Panc1 (cell line): Measurements from ENCODE around the gene GNAT1. TPM values are rescaled to one million over a fixed set of nuclear protein-coding genes. Genes with fewer than 3 reads are reported as not detected.

Experiments
- ATAC-seq: fragments of 200-7000 bp; cut with Tn5 transposase; 2 replicates; pipeline ENCODE4 v1.9.1; 2020; ENCODE audit warnings: mild to moderate bottlenecking, moderate library complexity
- BruUV-seq: library from RNA; stranded (reverse); fragments of 400-500 nt; replicated peaks from 2 replicates; lab custom pipeline; 2021; lab: Mats Ljungman, UMichigan
- CTCF ChIA-PET: fragments of 300-600 bp; sonication (Branson Sonifier 250); formaldehyde crosslinking; loops from one replicate; lab custom pipeline; 2022; ENCODE audit warnings: antibody characterized with exemption; lab: Charles Lee
- POLR2A ChIA-PET: fragments of 300-600 bp; sonication (Branson Sonifier 250); formaldehyde crosslinking; loops from one replicate; lab custom pipeline; 2022; ENCODE audit warnings: antibody characterized with exemption; lab: Charles Lee
- DNase-seq: peaks from one replicate; pipeline ENCODE4 v3.0.0-alpha.2; 2010; ENCODE audit warnings: low read depth, low spot score
- H3K27ac ChIP-seq: 2 replicates; pipeline ENCODE4 v1.5.1; 2011; ENCODE audit warnings: mild to moderate bottlenecking, low read length, inconsistent platforms
- H3K27me3 ChIP-seq: fragments of 200-500 bp; sonication (Bioruptor generic); 2 replicates; pipeline ENCODE4 v1.6.0; 2014; ENCODE audit warnings: low read length, inconsistent platforms; ENCODE audit not compliant: control insufficient read depth, insufficient read depth
- H3K36me3 ChIP-seq: fragments of 200-500 bp; sonication (Bioruptor generic); 2 replicates; pipeline ENCODE4 v1.5.1; 2014; ENCODE audit warnings: inconsistent platforms, mild to moderate bottlenecking, low read length, moderate library complexity; ENCODE audit not compliant: control insufficient read depth, insufficient read depth
- H3K4me1 ChIP-seq: 2 replicates; pipeline ENCODE4 v1.5.1; 2011; ENCODE audit warnings: inconsistent platforms, mild to moderate bottlenecking, low read length, moderate library complexity; ENCODE audit not compliant: control insufficient read depth, insufficient read depth
- H3K4me3 ChIP-seq, 2 experiments: 2 replicates each; pipeline ENCODE4 v1.5.1; 2011 to 2012; ENCODE audit warnings: low read depth in 2 of 2, low read length in 2 of 2, mild to moderate bottlenecking in 2 of 2, inconsistent platforms in 1 of 2, moderate library complexity in 1 of 2
- H3K9me3 ChIP-seq: fragments of 200-500 bp; sonication (Bioruptor generic); 2 replicates; pipeline ENCODE4 v1.5.1; 2014; ENCODE audit warnings: low read depth, mild to moderate bottlenecking, inconsistent platforms, low read length, moderate library complexity; ENCODE audit not compliant: control insufficient read depth, insufficient read depth
- POLR2AphosphoS5 ChIP-seq: IDR thresholded peaks from 2 replicates; pipeline ENCODE4 v1.6.1; 2012; ENCODE audit warnings: mild to moderate bottlenecking, low read depth, low read length, moderate library complexity
- SIN3A ChIP-seq: IDR thresholded peaks from 2 replicates; pipeline ENCODE4 v1.6.1; 2012; ENCODE audit warnings: low read depth, mild to moderate bottlenecking, low read length, moderate library complexity, borderline replicate concordance; ENCODE audit not compliant: insufficient read depth
- TCF7L2 ChIP-seq: IDR thresholded peaks from 2 replicates; pipeline ENCODE4 v1.6.1; 2011; ENCODE audit warnings: mild to moderate bottlenecking, low read depth, low read length, inconsistent platforms
- in situ Hi-C: cut with HindIII; loops from 2 replicates; pipeline ENCODE4 v1.10.0; 2016; ENCODE audit warnings: low sequenced_read_pairs, low pct_unique_long_range_greater_than_20kb
- intact Hi-C: fragments of 100-400 bp; cut with micrococcal nuclease; formaldehyde crosslinking; loops from one replicate; pipeline ENCODE4 v1.10.0; 2022; ENCODE audit not compliant: unreplicated experiment
- total RNA-seq: library from RNA; stranded (reverse); gene quantifications from one replicate; pipeline ENCODE4 v1.2.1, GENCODE V29; 2021; ENCODE audit not compliant: unreplicated experiment
- TF ChIP-seq, protein P1 (sequence below): fragments of 450-650 bp; IDR thresholded peaks from 2 replicates; pipeline ENCODE4 v1.5.1; 2017; ENCODE audit warnings: mild to moderate bottlenecking
- TF ChIP-seq, protein P2 (sequence below), 2 experiments: IDR thresholded peaks; 2 replicates each; pipeline ENCODE4 v1.6.1; 2011 to 2012; ENCODE audit warnings: low read depth in 2 of 2, control low read depth in 1 of 2, low read length in 1 of 2, mild to moderate bottlenecking in 1 of 2, moderate library complexity in 1 of 2; ENCODE audit not compliant: insufficient read depth in 1 of 2

GNAT1 gene
- total RNA-seq, 1 experiment from 2014 or later, result not detected

GRCh38 chr3:50150863-50151686, 40.3 kb upstream of the GNAT1 start:
- TF ChIP-seq POLR2AphosphoS5 (no peak), TCF7L2 (no peak), SIN3A (no peak)
- TF ChIP-seq, protein P1, sequence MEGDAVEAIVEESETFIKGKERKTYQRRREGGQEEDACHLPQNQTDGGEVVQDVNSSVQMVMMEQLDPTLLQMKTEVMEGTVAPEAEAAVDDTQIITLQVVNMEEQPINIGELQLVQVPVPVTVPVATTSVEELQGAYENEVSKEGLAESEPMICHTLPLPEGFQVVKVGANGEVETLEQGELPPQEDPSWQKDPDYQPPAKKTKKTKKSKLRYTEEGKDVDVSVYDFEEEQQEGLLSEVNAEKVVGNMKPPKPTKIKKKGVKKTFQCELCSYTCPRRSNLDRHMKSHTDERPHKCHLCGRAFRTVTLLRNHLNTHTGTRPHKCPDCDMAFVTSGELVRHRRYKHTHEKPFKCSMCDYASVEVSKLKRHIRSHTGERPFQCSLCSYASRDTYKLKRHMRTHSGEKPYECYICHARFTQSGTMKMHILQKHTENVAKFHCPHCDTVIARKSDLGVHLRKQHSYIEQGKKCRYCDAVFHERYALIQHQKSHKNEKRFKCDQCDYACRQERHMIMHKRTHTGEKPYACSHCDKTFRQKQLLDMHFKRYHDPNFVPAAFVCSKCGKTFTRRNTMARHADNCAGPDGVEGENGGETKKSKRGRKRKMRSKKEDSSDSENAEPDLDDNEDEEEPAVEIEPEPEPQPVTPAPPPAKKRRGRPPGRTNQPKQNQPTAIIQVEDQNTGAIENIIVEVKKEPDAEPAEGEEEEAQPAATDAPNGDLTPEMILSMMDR, result no peak
- TF ChIP-seq, protein P2, sequence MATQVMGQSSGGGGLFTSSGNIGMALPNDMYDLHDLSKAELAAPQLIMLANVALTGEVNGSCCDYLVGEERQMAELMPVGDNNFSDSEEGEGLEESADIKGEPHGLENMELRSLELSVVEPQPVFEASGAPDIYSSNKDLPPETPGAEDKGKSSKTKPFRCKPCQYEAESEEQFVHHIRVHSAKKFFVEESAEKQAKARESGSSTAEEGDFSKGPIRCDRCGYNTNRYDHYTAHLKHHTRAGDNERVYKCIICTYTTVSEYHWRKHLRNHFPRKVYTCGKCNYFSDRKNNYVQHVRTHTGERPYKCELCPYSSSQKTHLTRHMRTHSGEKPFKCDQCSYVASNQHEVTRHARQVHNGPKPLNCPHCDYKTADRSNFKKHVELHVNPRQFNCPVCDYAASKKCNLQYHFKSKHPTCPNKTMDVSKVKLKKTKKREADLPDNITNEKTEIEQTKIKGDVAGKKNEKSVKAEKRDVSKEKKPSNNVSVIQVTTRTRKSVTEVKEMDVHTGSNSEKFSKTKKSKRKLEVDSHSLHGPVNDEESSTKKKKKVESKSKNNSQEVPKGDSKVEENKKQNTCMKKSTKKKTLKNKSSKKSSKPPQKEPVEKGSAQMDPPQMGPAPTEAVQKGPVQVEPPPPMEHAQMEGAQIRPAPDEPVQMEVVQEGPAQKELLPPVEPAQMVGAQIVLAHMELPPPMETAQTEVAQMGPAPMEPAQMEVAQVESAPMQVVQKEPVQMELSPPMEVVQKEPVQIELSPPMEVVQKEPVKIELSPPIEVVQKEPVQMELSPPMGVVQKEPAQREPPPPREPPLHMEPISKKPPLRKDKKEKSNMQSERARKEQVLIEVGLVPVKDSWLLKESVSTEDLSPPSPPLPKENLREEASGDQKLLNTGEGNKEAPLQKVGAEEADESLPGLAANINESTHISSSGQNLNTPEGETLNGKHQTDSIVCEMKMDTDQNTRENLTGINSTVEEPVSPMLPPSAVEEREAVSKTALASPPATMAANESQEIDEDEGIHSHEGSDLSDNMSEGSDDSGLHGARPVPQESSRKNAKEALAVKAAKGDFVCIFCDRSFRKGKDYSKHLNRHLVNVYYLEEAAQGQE (IDR thresholded peaks at IDR 0.05; ENCODE audit: insufficient read depth in 1 of 2, low read depth in 2 of 2, low read length in 1 of 2), result no peak
- in situ Hi-C loops (no loop called here), intact Hi-C loops (no loop called here)
- ChIA-PET CTCF (no interaction called here), POLR2A (no interaction called here)
- Histone ChIP-seq H3K27me3 (no peaks in the 10 kb centered on the region), H3K27ac (no peak overlapping the region), H3K9me3 (no peaks in the 10 kb centered on the region), H3K4me1 (peaks cover 6% of the 10 kb centered on the region; the same call in 1 of the 2 replicates), H3K36me3 (no peaks in the 10 kb centered on the region; the same call in 1 of the 2 replicates), H3K4me3 (no peak overlapping the region)
- no TSS peak for BruUV-seq
- DNase-seq (no peak), ATAC-seq (no peak)

- no peak for ATAC-seq
- intact Hi-C loops (no loop called here), in situ Hi-C loops (no loop called here)
- Histone ChIP-seq H3K4me3 (no peak overlapping the region), H3K27me3 (no peaks in the 10 kb centered on the region), H3K4me1 (peaks cover 6% of the 10 kb centered on the region; the same call in 1 of the 2 replicates), H3K36me3 (no peaks in the 10 kb centered on the region; the same call in 1 of the 2 replicates), H3K9me3 (no peaks in the 10 kb centered on the region), H3K27ac (no peak overlapping the region)
- no peak for DNase-seq
- TF ChIP-seq, protein P1, result no peak
- TF ChIP-seq, protein P2 (IDR thresholded peaks at IDR 0.05; ENCODE audit: insufficient read depth in 1 of 2, low read depth in 2 of 2, low read length in 1 of 2), result no peak
- TF ChIP-seq POLR2AphosphoS5, result no peak
- TF ChIP-seq TCF7L2, result no peak
- TF ChIP-seq SIN3A, result no peak
- ChIA-PET CTCF (no interaction called here), POLR2A (no interaction called here)
- no TSS peak for BruUV-seq
Observed at GRCh38 chr3:50151728-50152127, 39.7 kb upstream of the GNAT1 start.
